Activated CD4-positive, alpha-beta T cell treated with anti-CD3 and anti-CD28 coated beads for 48 hours (primary cell): Measurements from ENCODE around the gene MTX1.
"Not testable (repeated sequence)": the region's sequence is repeated elsewhere in the genome, so short reads cannot be mapped to it uniquely, and the experiment has no call there.

Source experiments
- DNase-seq: peaks from one replicate; pipeline ENCODE4 v3.0.0-alpha.2; 2020

MTX1 gene

DNA sequence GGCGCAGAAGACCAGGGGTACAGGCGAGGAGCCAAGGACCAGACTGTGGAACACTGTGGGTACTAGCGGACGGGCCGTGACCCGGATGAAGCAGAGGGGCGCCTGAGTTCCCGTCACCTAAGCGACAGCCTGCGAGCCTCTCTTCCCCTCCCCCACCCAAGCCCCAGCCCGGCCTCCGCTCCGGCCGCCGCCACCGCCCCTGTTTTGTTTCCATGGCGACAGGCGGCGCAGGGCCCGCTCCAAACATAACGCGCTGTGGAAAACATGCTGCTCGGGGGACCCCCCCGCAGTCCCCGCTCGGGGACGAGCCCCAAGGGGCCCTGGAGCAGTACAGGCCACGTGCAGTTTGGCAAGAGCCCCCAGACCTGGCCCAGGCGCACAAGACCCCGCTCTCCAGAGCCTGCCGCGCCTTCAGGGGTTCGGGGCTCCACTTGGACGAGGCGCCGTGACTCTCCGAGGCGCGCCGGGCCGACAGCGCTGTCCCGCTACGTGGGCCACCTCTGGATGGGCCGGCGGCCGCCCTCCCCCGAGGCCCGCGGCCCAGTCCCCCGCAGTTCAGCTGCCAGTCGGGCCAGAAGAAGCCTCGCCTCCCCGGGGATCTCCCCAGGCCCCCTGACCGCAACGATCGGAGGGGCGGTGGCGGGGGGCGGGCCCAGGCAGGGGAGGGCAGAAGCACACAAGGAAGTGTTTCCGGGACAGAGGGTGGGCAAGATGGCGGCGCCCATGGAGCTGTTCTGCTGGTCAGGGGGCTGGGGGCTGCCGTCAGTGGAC lies at the start of gene MTX1:
Gene MTX1 (plus strand): TSS at position 155 of the 771 bp plus-strand sequence. CDS start 110 bp downstream, at position 265.
- DNase-seq = peak; percentile 89

DNA sequence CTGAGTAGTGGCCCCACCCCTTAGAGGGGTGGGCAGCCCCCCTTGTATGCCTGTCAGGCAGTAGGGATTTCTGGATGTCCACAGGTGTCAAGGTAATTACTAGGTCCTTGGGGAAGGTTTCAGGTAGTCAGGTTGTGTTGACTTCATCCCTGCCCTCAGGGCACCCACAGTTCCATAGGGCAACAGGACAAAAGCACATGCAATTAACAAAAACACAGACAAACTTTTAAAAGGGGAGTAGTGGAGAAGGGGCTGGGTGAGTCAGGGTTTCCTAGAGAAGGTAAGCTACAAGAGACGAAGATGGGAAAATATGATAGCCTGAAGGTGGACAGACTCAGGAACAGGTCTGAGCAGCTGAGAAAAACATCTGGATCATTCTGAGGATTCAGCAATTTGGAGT lies 49.5 kb upstream of the MTX1 start:
- DNase-seq = no peak

DNA sequence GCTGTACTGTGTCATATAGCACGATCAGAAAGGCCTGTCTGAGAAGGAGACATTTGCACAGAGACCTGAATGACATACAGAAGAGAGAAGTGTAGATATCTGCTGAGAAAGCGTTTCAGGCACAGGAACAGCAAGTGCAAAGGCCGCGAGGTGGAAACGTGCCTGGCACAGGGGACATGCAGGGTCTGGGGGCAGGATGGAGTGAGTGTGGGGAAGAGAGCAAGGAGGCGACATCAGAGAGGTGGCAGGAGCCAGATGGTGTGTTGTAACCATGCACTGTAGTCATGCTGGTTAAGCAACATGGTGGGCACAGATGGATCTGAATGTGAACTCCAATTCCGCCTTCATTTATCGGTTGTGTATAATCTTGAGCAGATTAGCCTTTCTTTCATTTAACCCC lies 48.4 kb upstream of the MTX1 start:
- no peak for DNase-seq

DNA sequence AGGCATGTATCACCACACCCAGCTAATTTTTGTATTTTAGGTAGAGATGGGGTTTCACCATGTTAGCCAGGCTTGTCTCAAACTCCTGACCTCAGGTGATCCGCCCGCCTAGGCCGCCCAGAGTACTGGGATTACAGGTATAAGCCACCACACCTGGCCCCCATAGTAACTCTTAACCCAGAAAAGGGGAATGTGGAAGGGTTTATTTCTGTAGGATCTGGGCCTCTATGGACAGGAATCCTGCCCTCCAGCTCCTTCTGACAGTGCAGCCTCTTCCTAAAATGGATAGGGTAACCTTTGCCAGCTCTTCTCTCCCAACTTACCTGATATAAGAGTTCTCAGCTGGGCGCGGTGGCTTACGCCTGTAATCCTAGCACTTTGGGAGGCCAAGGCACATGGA lies 45.9 kb upstream of the MTX1 start:
- DNase-seq = not testable (repeated sequence)

DNA sequence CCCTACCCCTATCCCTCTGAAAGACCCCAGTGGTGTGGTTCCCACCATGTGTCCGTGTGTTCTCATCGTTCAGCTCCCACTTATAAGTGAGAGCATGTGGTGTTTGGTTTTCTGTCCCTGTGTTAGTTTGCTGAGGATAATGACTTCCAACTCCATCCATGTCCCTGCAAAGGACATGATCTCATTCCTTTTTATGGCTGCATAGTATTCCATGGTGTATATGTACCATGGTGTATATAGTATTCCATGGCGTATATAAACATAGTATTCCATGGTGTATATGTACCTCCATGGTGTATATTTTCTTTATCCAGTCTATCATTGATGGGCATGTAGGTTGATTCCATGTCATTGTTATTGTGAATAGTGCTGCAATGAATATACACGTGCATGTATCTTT lies 44.7 kb upstream of the MTX1 start:
- not testable (repeated sequence) for DNase-seq

- not testable (repeated sequence) for DNase-seq
Measured at GRCh38 chr1:155164625-155165024, 43.9 kb upstream of the MTX1 start.

DNA sequence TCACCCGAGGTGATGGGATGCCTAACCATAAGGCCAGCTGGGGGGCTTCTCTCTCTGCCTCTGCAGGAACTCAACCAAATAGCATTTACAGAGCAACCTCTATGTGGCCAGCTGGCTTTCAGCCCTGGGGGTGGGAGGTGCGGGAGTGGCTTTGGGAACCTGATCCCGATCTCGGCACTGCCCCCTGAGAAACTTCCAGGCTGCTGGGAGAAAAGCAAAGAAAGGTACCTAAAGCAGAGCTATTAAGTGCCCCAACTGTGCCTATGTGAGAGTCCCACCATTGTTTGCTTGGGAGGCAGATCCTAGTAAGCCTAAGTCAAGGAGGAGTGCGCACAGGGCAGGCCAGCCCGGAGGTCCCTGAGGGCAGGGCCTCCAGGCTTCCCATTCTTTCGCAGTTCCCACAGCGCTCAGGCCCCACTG lies 42.4 kb upstream of the MTX1 start:
- DNase-seq = no peak

GRCh38 chr1:155166471-155167165 lies 41.9 kb upstream of the MTX1 start:
- DNase-seq = no peak

GRCh38 chr1:155167166-155168104 lies 41.1 kb upstream of the MTX1 start:
- DNase-seq = peak; percentile 93

- DNase-seq = not testable (repeated sequence)
Measured at GRCh38 chr1:155168105-155168445, 40.4 kb upstream of the MTX1 start.

GRCh38 chr1:155168456-155169210 lies 39.9 kb upstream of the MTX1 start:
- no peak for DNase-seq

DNA sequence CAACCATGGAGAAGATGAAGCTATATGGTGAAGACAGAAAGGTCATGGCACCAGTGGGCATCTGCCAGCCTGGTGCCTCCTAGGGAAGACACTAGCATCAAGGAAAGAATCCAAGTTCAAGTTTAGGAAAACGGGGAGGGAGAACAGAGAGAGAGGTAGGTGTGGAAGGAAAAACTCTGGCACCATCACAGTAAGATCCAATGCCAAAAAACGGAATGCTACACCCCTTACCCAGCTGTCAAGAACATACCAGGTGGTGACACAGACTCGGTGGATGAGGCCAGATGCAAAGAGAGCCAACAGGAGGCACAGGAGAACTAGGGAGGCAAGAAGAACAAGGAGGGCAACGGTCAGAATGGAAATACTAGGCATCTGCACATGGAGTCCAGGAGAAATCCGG lies 39.0 kb upstream of the MTX1 start:
- no peak for DNase-seq

DNA sequence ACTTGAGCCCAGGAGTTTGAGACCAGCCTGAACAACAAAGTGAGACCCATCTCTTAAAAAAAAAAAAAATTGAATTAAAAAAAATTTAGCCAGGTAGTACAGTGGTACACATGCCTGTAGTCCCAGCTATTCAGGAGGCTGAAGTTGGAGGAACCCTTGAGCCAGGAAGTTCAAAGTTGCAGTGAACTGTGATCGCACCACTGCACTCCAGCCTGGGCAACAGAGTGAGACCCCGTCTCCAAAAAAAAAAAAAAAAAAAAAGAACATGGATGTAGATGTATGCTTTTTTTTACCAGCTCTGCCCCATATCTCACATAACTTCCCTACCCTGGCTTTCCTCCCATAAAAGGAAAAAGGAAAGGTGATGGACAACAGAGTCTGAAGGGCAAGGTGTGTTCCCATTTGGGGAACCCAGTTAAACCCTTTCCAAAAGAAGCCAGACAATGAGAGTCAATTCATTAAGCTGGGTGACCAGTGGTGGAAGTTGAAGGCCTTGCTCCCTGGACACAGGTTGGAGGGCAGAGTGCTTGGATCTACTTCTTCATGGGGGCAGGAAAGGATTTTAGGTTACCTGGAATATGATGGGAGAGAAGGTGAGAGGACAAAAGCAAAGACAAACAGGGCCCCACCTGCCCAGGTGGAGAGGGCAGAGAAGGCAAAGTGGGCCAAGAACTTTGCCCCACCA lies 38.3 kb upstream of the MTX1 start:
- DNase-seq = no peak

- DNase-seq = no peak
Measured at GRCh38 chr1:155170806-155171205, 37.7 kb upstream of the MTX1 start.

DNA sequence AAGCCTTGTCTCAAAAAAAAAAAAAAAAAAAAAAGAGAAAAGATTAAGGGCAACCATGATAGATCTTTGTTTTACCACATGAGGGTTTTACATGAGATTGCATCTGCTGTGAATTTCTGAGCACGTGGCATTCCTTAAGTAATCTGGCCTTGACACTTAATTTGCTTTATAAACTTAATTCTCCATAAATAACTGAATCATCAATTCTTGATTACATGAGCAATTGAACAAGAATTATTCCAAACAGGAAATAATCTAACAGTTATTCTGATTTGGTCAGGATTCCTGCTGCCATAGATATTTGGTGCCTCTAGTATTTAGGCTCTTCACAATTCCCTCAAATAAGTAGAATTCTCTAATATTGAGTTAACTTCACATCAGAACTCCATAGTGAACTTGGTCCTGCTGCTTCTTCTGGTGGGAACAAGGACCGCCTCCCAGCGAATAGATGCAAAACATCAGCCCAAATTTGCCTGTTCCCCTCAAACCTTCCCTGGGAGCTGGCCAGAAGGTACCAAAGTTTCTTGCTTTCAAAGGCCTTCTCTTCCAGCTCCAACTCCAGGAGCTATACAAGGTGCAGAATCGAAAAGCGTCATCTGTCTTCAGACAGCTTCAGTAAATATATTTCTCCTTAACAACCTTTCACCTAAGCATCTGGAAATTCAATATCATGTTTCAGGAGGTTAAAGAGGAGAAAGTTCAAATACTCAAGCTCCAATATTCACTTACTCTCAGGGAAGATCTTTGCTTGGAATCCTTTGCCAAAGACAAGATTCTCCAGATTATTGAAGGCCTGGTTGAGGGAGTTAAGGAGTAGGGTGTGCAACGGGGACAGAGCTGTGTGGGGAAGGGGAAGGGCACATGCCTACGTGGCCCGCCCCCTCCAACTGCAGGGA lies 36.4 kb upstream of the MTX1 start:
- DNase-seq = no peak

GRCh38 chr1:155172732-155173477 lies 35.6 kb upstream of the MTX1 start, which contains the start of gene KRTCAP2:
Gene KRTCAP2 (minus strand): TSS chr1:155173304. CDS start chr1:155173224, 80 bp downstream.
- peak; percentile 96 for DNase-seq

GRCh38 chr1:155173478-155174323 lies 34.8 kb upstream of the MTX1 start, which contains the start of gene TRIM46:
Gene TRIM46 (plus strand): TSS chr1:155173849. CDS start chr1:155173967, 118 bp downstream.
- peak; percentile 82 for DNase-seq
